Endodermal cell (in vitro differentiated cells): ENCODE data around the gene TMPRSS13. TPM values are rescaled to one million over a fixed set of nuclear protein-coding genes. Genes with fewer than 3 reads are reported as not detected.

Experiments
- DNase-seq: peaks from one replicate; pipeline ENCODE4 v3.0.0-alpha.2; 2017
- H3K27ac ChIP-seq: 2 replicates; pipeline ENCODE4 v1.5.1; 2013; ENCODE audit warnings: mild to moderate bottlenecking, low read depth, low read length, moderate library complexity
- H3K27me3 ChIP-seq: 2 replicates; pipeline ENCODE4 v1.6.1; 2013; ENCODE audit warnings: mild to moderate bottlenecking, low read length, moderate library complexity; ENCODE audit not compliant: insufficient read depth, control insufficient read depth, poor library complexity, severe bottlenecking
- H3K36me3 ChIP-seq: 2 replicates; pipeline ENCODE4 v1.7.0; 2013; ENCODE audit warnings: mild to moderate bottlenecking, low read length, moderate library complexity; ENCODE audit not compliant: control insufficient read depth, insufficient read depth
- H3K4me1 ChIP-seq: one replicate; pipeline ENCODE4 v1.7.0; 2013; ENCODE audit warnings: low read length; ENCODE audit not compliant: control insufficient read depth, insufficient read depth
- H3K4me3 ChIP-seq: 2 replicates; pipeline ENCODE4 v1.5.1; 2013; ENCODE audit warnings: mild to moderate bottlenecking, low read length, moderate library complexity
- H3K9ac ChIP-seq: 2 replicates; pipeline ENCODE4 v1.6.1; 2013; ENCODE audit warnings: mild to moderate bottlenecking, low read length, moderate library complexity; ENCODE audit not compliant: poor library complexity, severe bottlenecking; ENCODE audit errors: extremely low read depth
- H3K9me3 ChIP-seq: 2 replicates; pipeline ENCODE4 v1.6.1; 2013; ENCODE audit warnings: mild to moderate bottlenecking, low read length, moderate library complexity; ENCODE audit not compliant: control insufficient read depth
- H3K27ac Mint-ChIP-seq: 2 replicates; pipeline ENCODE4 v1.8.0; 2020; ENCODE audit warnings: mixed read lengths
- H3K27me3 Mint-ChIP-seq: 2 replicates; pipeline ENCODE4 v1.8.0; 2021; ENCODE audit warnings: mild to moderate bottlenecking, mixed read lengths; ENCODE audit not compliant: insufficient read depth
- H3K36me3 Mint-ChIP-seq: 2 replicates; pipeline ENCODE4 v1.8.0; 2020; ENCODE audit warnings: low read depth, mixed read lengths
- H3K4me1 Mint-ChIP-seq: 2 replicates; pipeline ENCODE4 v1.8.0; 2020; ENCODE audit warnings: mixed read lengths
- H3K4me3 Mint-ChIP-seq: 2 replicates; pipeline ENCODE4 v1.8.0; 2020; ENCODE audit warnings: mild to moderate bottlenecking, moderate library complexity, mixed read lengths
- H3K9me3 Mint-ChIP-seq: 2 replicates; pipeline ENCODE4 v1.8.0; 2020; ENCODE audit warnings: mild to moderate bottlenecking, mixed read lengths
- CTCF ChIP-seq: fragments of 200-600 bp; sonication (generic); conservative IDR thresholded peaks from 2 replicates; pipeline ENCODE4 v1.5.0; 2021; ENCODE audit warnings: antibody characterized with exemption, mild to moderate bottlenecking
- WGBS, 2 experiments: methylation state at CpG; one replicate each; pipeline versions ENCODE4 v1.1.5 to v1.1.7; 2013; ENCODE audit warnings: missing lambda C conversion rate in 2 of 2, mixed read lengths in 1 of 2; ENCODE audit not compliant: insufficient coverage in 1 of 2, insufficient read length in 1 of 2; 5-methylcytosine and 5-hydroxymethylcytosine counted together
- total RNA-seq, 2 donors: library from RNA; stranded (reverse); fragmentation: NEBNext Ultra II Directional in 1 of 2; extraction: Animal tissue kit (Norgen Biotek cat#: 25700) in 1 of 2; gene quantifications; 2 replicates in 1 of 2; 3 replicates in 1 of 2; pipeline ENCODE4 v1.2.1, GENCODE V29; 2021

TMPRSS13 gene
- total RNA-seq, 2 donors from 2014 or later: 2.5 to 6.4 TPM

DNA sequence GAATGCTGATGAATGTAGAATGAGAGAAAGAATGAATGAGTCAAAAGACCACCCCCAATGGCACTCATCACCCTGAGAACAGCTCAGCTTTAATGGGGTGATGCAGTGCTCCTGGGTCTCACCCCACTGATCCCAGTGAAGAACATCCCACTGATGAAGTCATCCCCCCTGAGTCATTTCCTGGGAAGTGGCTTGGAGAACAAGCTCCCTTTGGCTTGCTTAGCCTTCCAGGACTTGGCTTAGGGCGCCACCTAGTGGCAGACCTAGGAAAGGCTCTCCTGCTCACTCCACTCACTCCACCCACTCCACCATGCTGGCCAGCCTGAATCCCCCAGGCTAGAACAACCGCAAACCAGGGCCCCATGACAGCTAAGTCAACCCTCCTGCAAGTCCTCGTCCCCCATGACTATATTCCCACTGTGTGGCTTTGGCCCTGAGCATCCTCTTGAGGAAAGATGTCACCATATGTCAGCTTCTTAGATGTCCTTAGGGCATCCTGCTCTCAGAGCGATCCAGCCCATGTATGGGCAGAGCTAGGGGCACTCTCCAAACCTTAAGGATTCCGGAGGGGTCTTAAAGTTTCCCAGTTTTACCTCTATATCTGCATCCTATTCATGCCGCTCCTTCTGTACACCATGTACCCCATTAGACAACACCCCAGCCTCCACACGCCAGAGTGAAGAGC is 17.8 kb upstream of the TMPRSS13 start:
- no peak overlapping the region for H3K4me3 Mint-ChIP-seq
- no peaks in the 10 kb centered on the region for H3K36me3 Mint-ChIP-seq
- no peaks in the 10 kb centered on the region for H3K27me3 ChIP-seq
- H3K9me3 Mint-ChIP-seq: no peaks in the 10 kb centered on the region
- WGBS, 2 experiments: 57 to 92% methylated on average over 2 to 7 of the region's 7 CpGs
- DNase-seq: peak; percentile 98
- H3K27ac Mint-ChIP-seq: peak overlapping the region; percentile 57
- TF ChIP-seq CTCF: peak; percentile 93
- H3K9ac ChIP-seq: no peak overlapping the region
- peaks cover 6% of the 10 kb centered on the region for H3K27me3 Mint-ChIP-seq
- peaks cover 8% of the 10 kb centered on the region for H3K9me3 ChIP-seq
- no peak overlapping the region for H3K4me3 ChIP-seq
- H3K4me1 ChIP-seq: no peaks in the 10 kb centered on the region
- no peaks in the 10 kb centered on the region for H3K36me3 ChIP-seq
- H3K27ac ChIP-seq: no peak overlapping the region
- H3K4me1 Mint-ChIP-seq: peaks cover 2% of the 10 kb centered on the region

DNA sequence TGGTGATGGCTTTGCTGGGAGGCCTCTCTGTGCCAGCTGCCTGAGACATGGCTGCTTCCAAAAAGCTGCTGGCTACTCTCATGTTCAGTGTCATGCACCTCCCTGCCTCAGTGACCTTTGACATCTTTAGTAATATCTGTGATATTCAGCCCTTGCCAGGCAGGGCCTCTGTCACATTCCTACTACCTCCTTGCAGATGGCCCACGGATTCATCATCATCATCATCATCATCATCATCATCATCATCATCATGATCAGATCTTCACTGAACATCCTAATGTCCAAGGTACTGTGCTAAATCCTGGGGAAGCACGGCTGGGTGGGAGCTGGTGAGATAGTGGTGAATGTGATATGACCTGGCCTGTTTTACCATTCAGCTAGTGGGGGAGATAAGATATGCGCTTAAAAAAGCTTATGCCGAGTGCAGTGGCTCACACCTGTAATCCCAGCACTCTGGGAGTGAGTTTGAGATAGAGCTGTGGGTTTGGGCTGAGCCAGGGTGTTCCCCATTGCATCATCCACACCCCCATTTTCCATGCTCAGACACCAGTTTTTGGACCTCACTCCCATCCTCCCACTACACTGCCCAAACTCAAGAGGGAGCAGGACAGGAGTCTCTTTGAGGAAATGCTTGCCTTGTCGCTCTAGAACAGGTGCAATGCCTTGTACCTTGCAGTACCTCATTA is 17.1 kb upstream of the TMPRSS13 start:
- no peak overlapping the region for H3K27ac ChIP-seq
- no peaks in the 10 kb centered on the region for H3K27me3 ChIP-seq
- H3K9me3 ChIP-seq: peaks cover 8% of the 10 kb centered on the region
- no peak overlapping the region for H3K9ac ChIP-seq
- Mint-ChIP-seq H3K27me3 (peaks cover 4% of the 10 kb centered on the region), H3K9me3 (no peaks in the 10 kb centered on the region), H3K4me1 (peaks cover 2% of the 10 kb centered on the region), H3K27ac (peak overlapping the region; percentile 57), H3K4me3 (no peak overlapping the region), H3K36me3 (no peaks in the 10 kb centered on the region)
- 78 to 86% methylated on average over 2 to 5 of the region's 5 CpGs for WGBS, 2 experiments
- no peaks in the 10 kb centered on the region for H3K36me3 ChIP-seq
- H3K4me3 ChIP-seq: no peak overlapping the region
- H3K4me1 ChIP-seq: no peaks in the 10 kb centered on the region
- no peak for TF ChIP-seq CTCF
- peak; percentile 24 for DNase-seq

GRCh38 chr11:117945047-117945810 is 16.0 kb upstream of the TMPRSS13 start:
- DNase-seq: peak; percentile 56
- no peak overlapping the region for H3K27ac ChIP-seq

More at GRCh38 chr11:117945047-117945810, 16.0 kb upstream of the TMPRSS13 start:
- H3K4me3 ChIP-seq: no peak overlapping the region
- WGBS, 2 experiments: 75 to 76% methylated on average over 2 to 6 of the region's 7 CpGs
- no peaks in the 10 kb centered on the region for H3K9me3 Mint-ChIP-seq
- peaks cover 2% of the 10 kb centered on the region for H3K4me1 Mint-ChIP-seq
- no peaks in the 10 kb centered on the region for H3K27me3 ChIP-seq
- H3K4me3 Mint-ChIP-seq: no peak overlapping the region
- H3K4me1 ChIP-seq: no peaks in the 10 kb centered on the region
- peak; percentile 75 for TF ChIP-seq CTCF
- peaks cover 8% of the 10 kb centered on the region for H3K9me3 ChIP-seq
- no peak overlapping the region for H3K27ac Mint-ChIP-seq
- no peaks in the 10 kb centered on the region for H3K36me3 Mint-ChIP-seq
- peaks cover 2% of the 10 kb centered on the region for H3K27me3 Mint-ChIP-seq
- H3K9ac ChIP-seq: no peak overlapping the region
- no peaks in the 10 kb centered on the region for H3K36me3 ChIP-seq
